Esophagus muscularis mucosa (tissue), 3 donors: Measurements from ENCODE around the gene SLC12A6.

ENCODE experiments used
- POLR2A ChIP-seq: fragments of 450-650 bp; IDR thresholded peaks from one replicate; pipeline ENCODE4 v1.6.1; 2017; ENCODE audit warnings: antibody characterized with exemption, moderate library complexity, mild to moderate bottlenecking, low read depth
- POLR2AphosphoS5 ChIP-seq, 2 donors: sonication (generic); formaldehyde crosslinking; IDR thresholded peaks; one replicate each; pipeline ENCODE4 v1.6.1; 2017; ENCODE audit warnings: antibody characterized with exemption in 2 of 2
- TF ChIP-seq, protein P1 (sequence below), 3 experiments: fragments of 200-600 bp in 2 of 3; fragments of 450-650 bp in 1 of 3; sonication (generic) in 2 of 3; IDR thresholded peaks; one replicate each; pipeline ENCODE4 v1.5.1; 2017 to 2019; ENCODE audit warnings: antibody characterized with exemption in 3 of 3, mild to moderate bottlenecking in 2 of 3, moderate library complexity in 1 of 3

DNA sequence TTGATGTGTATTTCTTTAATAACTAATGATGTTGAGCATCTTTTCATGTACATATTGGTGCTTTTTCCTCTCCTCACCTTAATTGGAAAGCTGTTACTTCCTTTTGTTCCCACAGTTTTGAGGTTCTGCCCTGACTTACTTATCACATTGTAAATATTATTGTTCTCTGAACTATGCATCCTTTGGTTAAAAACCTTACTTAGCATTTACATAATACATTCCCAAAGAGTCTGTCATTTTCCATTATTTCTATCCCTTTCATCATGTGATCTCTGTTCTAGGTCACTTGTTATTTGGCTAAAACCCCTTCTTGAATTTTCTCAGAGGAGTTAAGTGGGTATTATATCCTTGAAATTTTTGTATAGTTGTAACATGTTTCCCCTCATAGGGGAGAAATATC is 33.0 kb downstream of the SLC12A6 start:
- no peak for TF ChIP-seq POLR2AphosphoS5 (IDR thresholded peaks at IDR 0.05)
- TF ChIP-seq, protein P1, sequence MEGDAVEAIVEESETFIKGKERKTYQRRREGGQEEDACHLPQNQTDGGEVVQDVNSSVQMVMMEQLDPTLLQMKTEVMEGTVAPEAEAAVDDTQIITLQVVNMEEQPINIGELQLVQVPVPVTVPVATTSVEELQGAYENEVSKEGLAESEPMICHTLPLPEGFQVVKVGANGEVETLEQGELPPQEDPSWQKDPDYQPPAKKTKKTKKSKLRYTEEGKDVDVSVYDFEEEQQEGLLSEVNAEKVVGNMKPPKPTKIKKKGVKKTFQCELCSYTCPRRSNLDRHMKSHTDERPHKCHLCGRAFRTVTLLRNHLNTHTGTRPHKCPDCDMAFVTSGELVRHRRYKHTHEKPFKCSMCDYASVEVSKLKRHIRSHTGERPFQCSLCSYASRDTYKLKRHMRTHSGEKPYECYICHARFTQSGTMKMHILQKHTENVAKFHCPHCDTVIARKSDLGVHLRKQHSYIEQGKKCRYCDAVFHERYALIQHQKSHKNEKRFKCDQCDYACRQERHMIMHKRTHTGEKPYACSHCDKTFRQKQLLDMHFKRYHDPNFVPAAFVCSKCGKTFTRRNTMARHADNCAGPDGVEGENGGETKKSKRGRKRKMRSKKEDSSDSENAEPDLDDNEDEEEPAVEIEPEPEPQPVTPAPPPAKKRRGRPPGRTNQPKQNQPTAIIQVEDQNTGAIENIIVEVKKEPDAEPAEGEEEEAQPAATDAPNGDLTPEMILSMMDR (IDR thresholded peaks at IDR 0.05) = no peak
- TF ChIP-seq POLR2A = no peak
